ENCODE results near the gene KITLG.

KITLG gene

GRCh38 chr12:88591343-88591742 is 11.1 kb upstream of the KITLG start:
- DNase-seq (ENCODE audit: insufficient read length, low spot score) = no peak
- FAIRE-seq = no peak
- TF ChIP-seq CTCF (IDR thresholded peaks at IDR 0.05; ENCODE audit: insufficient read depth, missing control alignments) = no peak

DNA sequence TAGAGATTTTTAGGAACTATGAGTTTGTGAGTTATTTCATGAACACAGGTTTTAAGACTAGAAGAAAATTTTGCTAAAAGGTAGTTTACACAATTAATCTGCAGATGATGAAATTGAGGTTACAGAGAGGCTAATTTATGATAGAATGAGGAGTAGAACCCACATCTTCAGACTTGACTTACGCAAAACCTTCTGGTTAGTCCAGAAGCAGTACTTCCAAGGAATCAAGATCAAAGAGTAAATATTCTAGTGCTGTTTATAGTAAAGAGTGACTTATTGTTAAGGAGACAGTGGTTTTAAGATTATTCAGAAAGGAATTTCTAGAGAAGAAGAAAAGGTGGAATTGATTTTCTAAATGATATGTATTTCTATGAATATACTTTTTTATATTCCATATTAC is 10.6 kb upstream of the KITLG start:
- TF ChIP-seq CTCF (IDR thresholded peaks at IDR 0.05; ENCODE audit: insufficient read depth, missing control alignments) = no peak
- FAIRE-seq = no peak
- no peak for DNase-seq (ENCODE audit: insufficient read length, low spot score)

DNA sequence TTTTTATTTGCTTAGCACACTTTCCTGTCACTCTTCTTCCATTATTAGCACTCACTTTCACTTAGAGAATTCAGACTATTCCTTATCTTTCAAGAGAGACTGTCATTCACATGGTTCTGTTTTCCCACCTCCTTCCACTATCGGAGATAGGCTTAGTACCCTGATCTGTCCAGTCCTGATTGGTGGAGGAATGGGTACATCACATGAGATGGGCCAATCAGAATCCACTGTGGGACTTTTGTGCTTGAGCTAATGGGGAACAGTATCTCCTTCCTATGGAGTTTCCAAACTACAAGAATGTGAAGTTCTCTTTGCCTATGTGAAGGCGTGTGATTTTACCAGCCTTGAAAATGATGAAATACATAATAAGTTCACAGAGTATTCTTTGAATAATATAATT is 4.8 kb upstream of the KITLG start:
- FAIRE-seq = no peak
- TF ChIP-seq CTCF (IDR thresholded peaks at IDR 0.05; ENCODE audit: insufficient read depth, missing control alignments) = no peak
- no peak for DNase-seq (ENCODE audit: insufficient read length, low spot score)

DNA sequence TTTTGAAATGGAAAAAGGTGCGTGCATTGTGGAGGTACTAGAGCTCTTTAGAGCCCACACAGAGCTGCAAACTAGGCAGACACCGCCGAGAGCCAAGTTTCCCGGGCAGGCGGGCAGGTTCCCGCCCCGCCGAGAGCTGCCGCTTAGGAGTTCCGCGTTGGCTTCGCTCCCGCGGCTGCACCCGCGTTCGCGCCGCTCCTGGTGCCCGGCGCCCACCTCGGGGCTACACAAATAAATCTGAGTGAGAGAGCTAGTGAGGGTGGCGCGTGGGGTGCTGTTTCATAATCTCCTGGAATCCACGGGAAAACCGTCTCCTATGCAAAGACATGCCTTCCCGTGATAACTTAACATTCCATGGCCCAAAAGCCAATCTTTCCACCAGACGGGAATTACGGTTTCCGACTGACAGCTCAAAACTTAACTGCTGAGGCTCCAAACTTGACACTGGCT is 645 bp downstream of the KITLG start:
- no peak for DNase-seq (ENCODE audit: insufficient read length, low spot score)
- TF ChIP-seq CTCF (IDR thresholded peaks at IDR 0.05; ENCODE audit: insufficient read depth, missing control alignments) = no peak
- FAIRE-seq = no peak

GRCh38 chr12:88579161-88579517 is 1.1 kb downstream of the KITLG start:
- no peak for TF ChIP-seq CTCF (IDR thresholded peaks at IDR 0.05; ENCODE audit: insufficient read depth, missing control alignments)
- no peak for FAIRE-seq

GRCh38 chr12:88578276-88579160 is 1.8 kb downstream of the KITLG start:
- peak; percentile 97 for FAIRE-seq
- DNase-seq (ENCODE audit: insufficient read length, low spot score) = no peak

More at GRCh38 chr12:88579161-88579517, 1.1 kb downstream of the KITLG start:
- no peak for DNase-seq (ENCODE audit: insufficient read length, low spot score)

More at GRCh38 chr12:88578276-88579160, 1.8 kb downstream of the KITLG start:
- no peak for TF ChIP-seq CTCF (IDR thresholded peaks at IDR 0.05; ENCODE audit: insufficient read depth, missing control alignments)

Measured in D721Med (cell line).